IPS-18a (cell line): ENCODE measurements around the gene PLEKHJ1.

Experiments
- H3K27ac ChIP-seq: one replicate; pipeline ENCODE4 v1.5.1; 2013; ENCODE audit warnings: low read length
- H3K27me3 ChIP-seq: one replicate; pipeline ENCODE4 v1.6.1; 2013; ENCODE audit warnings: mild to moderate bottlenecking, low read length; ENCODE audit not compliant: control insufficient read depth, insufficient read depth
- H3K36me3 ChIP-seq: one replicate; pipeline ENCODE4 v1.6.1; 2013; ENCODE audit warnings: low read depth, low read length; ENCODE audit not compliant: control insufficient read depth
- H3K4me1 ChIP-seq: one replicate; pipeline ENCODE4 v1.6.1; 2013; ENCODE audit warnings: low read depth, low read length; ENCODE audit not compliant: control insufficient read depth
- H3K4me3 ChIP-seq: one replicate; pipeline ENCODE4 v1.5.1; 2013; ENCODE audit warnings: low read length
- H3K9ac ChIP-seq: one replicate; pipeline ENCODE4 v1.6.1; 2013; ENCODE audit warnings: mild to moderate bottlenecking, low read length, moderate library complexity
- H3K9me3 ChIP-seq: one replicate; pipeline ENCODE4 v1.6.1; 2013; ENCODE audit warnings: low read depth, low read length; ENCODE audit not compliant: control insufficient read depth

The PLEKHJ1 gene

DNA sequence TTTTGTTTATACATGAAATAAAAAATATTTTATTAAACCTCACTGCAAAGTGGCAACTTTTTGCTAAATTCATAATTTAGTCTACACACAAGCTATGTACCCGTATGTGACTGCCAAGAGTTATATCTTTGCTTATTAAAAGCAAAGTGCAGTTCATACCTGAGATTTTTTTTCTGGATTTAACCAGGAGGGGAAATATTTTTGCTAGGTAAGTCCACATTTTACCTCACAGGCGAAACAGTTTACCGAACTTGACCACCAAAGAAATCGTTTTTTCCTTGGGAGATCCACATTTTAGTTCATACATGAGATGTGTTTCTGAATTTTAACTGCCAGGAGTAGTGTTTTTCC lies 32.3 kb upstream of the PLEKHJ1 start:
- no peak overlapping the region for H3K27ac ChIP-seq
- peak overlapping the region; percentile 91 for H3K4me3 ChIP-seq
- peaks cover 12% of the 10 kb centered on the region for H3K36me3 ChIP-seq
- H3K4me1 ChIP-seq = peaks cover 3% of the 10 kb centered on the region
- peak overlapping the region; percentile 64 for H3K9ac ChIP-seq
- H3K9me3 ChIP-seq = no peaks in the 10 kb centered on the region
- no peaks in the 10 kb centered on the region for H3K27me3 ChIP-seq

DNA sequence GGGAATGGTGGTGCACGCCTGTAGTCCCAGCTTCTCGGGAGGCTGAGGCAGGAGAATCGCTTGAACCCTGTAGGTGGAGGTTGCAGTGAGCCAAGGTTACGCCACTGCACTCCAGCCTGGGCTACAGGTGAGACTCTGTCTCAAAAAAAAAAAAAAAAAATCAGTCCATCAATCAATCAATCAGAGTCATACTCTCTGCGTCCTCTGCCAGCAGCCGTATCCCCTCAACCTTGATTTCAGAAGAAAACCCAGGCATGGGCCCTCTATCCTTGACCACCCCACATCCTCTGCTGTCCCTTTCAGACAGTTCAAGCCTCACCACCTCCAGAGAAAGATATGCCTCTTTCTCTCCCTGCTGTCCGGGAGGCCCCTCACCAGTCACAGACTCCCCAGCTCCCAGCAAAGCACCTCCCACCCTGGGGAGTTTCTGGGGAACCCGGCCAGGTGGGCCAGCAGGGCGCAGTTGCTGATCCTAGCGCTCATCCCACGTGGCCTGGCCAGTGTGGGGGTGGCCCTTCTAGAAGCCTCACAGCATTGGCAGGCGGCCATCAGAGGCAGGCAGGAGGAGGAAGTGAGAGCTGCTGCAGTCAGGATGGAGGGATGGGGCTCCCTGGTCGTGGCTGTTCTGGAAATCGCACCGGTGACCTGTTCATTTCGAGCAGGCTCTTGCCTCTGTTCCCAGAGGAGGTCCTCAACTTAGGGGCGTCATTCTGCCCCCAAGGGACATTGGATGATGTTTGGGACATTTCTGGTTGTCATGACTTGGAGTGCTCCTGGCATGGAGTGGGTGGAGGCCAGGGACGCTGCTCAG lies 30.3 kb upstream of the PLEKHJ1 start:
- H3K4me1 ChIP-seq = no peaks in the 10 kb centered on the region
- no peaks in the 10 kb centered on the region for H3K27me3 ChIP-seq
- H3K9ac ChIP-seq = no peak overlapping the region
- H3K27ac ChIP-seq = no peak overlapping the region
- no peaks in the 10 kb centered on the region for H3K36me3 ChIP-seq
- H3K4me3 ChIP-seq = no peak overlapping the region
- no peaks in the 10 kb centered on the region for H3K9me3 ChIP-seq

DNA sequence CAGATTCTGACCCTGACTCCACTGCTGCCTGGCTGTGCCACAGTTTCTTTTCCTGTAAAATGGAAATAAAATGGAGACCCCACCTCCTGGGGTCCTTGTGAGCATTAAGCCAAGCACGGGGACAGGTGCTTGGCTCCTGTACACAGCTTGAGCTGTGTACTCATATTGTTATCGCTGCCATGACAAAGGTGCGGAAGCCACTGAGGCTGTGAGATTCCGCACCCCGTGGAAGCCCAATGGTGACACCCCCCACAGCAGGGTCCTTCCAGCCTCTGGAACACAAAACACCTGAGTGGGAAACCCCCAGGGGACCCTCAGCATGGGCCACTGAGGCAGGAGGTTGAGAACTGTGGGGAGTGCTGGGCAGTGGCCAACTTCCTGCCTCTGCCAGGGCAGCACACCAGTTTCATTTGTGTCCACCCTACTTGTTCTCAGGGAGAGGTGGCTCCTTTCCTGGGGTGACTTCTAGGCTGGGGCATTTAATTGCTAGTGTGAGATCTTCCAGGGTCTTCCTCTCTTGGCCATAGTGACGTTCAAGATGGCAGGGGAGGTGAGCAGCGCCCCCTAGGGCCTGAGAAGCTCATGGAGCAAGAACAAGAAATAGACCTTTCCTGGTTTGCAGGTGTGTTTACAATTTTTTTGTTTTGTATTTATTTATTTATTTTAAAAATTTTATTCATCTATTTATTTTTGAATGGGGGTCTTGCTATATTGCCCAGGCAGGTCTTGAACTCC lies 25.5 kb upstream of the PLEKHJ1 start:
- Histone ChIP-seq H3K36me3 (no peaks in the 10 kb centered on the region), H3K4me1 (no peaks in the 10 kb centered on the region), H3K27ac (no peak overlapping the region), H3K9me3 (no peaks in the 10 kb centered on the region), H3K4me3 (no peak overlapping the region), H3K27me3 (no peaks in the 10 kb centered on the region), H3K9ac (no peak overlapping the region)

DNA sequence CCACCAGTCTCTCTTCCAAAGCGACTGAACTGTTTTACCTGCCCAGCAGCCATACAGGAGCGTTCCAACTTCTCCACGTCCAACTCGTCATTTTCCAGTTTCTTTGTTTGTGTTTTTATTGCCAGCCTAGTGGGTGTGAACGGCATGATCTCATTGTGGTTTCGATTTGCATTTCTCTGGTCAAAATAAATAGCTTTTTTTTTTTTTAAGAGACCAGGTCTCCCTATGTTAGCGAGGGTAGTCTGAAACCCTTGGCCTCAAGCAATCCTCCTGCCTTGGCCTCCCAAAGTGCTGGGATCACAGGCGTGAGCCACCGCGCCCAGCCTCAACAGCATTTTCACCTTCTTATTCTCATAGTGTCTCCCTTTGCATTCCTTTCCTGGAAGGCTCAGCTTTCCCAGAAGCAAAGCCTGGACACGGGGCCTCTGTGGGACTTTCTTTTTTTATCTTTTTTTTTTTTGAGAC lies 24.2 kb upstream of the PLEKHJ1 start:
- H3K4me3 ChIP-seq = no peak overlapping the region
- no peaks in the 10 kb centered on the region for H3K27me3 ChIP-seq
- no peak overlapping the region for H3K27ac ChIP-seq
- H3K9me3 ChIP-seq = no peaks in the 10 kb centered on the region
- no peaks in the 10 kb centered on the region for H3K36me3 ChIP-seq
- H3K4me1 ChIP-seq = no peaks in the 10 kb centered on the region
- H3K9ac ChIP-seq = no peak overlapping the region

DNA sequence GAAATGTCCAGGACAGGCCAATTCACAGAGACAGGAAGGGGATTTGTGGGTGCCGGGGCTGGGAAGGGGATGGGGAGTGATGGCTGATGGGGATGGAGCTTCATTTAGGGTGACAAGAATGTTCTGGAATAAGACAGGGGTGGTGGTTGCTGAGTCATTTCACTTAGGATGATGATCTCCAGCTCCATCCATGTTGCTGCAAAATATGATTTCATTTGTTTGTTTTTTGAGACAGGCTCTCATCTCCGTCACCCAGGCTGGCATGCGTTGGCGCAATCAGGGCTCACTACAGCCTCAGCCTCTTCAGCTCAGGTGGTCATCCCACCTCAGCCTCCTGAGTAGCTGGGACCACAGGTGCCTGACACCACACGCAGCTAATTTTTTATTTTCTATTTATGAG lies 23.2 kb upstream of the PLEKHJ1 start:
- Histone ChIP-seq H3K4me1 (no peaks in the 10 kb centered on the region), H3K27me3 (peaks cover under 1% of the 10 kb centered on the region), H3K9ac (no peak overlapping the region), H3K36me3 (no peaks in the 10 kb centered on the region), H3K9me3 (no peaks in the 10 kb centered on the region), H3K27ac (no peak overlapping the region), H3K4me3 (no peak overlapping the region)

DNA sequence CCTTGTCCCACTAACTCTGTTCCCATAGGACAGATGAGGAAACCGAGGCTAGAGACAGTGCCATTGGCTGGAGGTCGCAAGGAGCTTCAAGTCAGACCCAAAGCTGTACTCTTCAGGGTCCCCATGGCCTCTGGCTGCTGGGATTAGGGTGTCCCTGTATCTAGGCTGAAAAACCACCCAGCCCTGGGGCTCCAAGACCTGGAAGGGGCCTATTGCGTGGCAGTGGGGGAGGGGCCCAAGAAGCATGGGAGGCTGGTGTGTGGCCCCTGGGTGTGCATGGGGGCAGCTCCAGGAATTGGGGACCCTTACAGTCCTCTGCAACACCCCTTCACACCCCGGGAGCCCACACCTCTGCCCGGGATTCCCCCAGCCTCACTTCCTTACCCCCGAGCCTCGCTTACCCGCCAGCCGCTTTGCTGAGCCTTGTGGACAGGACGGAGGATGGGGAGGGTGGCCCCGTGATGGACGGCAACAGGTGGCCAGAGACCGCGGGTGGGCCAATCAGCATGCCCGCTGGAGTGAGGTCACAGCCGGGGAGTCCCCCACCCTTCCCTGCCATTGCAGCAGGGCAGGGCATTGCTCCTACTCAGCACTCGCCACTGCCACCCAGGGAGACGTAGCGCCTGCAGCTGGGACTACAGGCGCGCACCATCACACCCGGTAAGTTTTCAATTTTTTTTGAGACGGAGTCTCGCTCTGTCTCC lies 20.0 kb upstream of the PLEKHJ1 start, which contains the start of gene JSRP1:
Gene JSRP1, minus strand, starts transcription at position 436 of the 704 bp plus-strand sequence. CDS start 1,103 bp downstream, outside the sequence.
- H3K36me3 ChIP-seq = no peaks in the 10 kb centered on the region
- no peak within 1 kb of the TSS for H3K9ac ChIP-seq
- no peak within 1 kb of the TSS for H3K4me3 ChIP-seq
- no peak within 1 kb of the TSS for H3K27ac ChIP-seq
- H3K9me3 ChIP-seq = no peaks in the 10 kb centered on the region
- no peaks in the 10 kb centered on the region for H3K4me1 ChIP-seq
- peaks cover 25% of the 10 kb centered on the region for H3K27me3 ChIP-seq

DNA sequence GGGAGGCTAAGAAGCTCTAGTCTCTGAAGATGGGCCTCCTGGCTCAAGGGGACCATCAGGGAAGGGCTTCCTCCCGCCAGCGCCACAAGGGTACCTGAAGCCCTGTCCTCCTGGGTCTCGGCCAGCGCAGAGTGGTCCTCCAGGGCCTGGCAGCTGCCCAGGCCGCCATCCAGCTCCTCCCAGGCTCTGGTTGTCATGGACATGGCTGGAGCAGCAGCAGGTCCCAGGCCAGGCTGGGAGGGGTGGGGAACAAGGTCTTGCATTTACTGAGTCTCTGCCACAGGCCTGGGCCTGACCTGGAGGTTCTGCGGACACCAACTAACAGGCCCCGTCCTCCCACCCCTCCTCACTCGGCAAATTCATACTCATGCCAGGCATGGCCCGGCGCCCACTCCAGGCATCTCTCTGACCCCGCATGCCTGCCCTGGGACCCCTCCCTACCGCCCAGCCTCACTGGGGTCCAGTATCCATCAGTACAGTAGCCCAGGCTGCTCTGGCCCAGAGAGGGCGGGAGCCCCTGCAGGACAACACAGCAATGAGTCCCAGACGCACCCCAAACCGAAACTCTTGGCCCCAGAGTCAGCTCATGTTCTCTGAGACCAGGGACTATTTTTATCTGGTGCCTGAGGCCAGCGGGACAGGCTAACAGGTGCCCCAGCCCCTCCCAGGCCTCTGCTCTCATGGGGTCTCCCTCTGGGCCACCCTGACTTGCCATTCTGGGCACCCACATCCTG lies 19.1 kb upstream of the PLEKHJ1 start:
- Histone ChIP-seq H3K36me3 (no peaks in the 10 kb centered on the region), H3K27ac (no peak overlapping the region), H3K9me3 (no peaks in the 10 kb centered on the region), H3K27me3 (peaks cover 25% of the 10 kb centered on the region), H3K9ac (no peak overlapping the region), H3K4me1 (no peaks in the 10 kb centered on the region), H3K4me3 (no peak overlapping the region)

DNA sequence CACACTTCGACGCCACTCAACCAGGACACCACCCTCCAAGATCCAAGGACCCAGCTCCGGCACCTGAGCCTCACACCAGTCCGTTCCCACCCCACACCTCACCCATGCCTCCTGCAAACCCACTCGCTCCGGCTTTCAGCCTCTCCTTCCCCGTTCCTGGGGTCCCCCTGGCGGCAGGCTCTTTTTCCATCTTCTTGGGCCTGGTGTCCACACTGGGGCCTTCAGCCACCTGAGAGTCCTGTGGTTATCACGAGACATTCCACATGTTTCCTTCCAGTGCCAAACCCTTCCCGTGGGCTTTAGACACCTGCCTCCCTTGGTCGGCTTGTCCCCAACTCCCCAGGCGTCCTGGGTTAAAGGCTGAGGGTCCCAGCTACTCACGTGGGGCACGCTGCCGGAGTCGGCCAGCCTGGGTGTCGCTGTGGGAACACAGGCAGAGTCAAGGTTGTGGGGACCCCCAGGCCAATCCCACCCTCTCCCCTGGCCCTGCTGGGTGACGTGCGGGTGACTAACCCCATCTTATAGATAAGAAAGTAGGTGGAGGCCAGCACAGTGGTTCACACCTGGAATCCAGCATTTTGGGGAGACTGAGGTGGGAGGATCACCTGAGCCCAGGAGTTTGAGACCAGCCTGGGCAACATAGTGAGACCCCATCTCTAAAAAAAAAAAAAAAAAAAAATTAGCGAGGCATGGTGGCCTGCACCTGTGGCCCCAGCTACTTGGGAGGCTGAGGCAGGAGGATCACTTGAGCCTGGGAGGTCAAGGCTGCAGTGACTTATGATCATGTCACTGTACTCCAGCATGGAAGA lies 18.1 kb upstream of the PLEKHJ1 start:
- Histone ChIP-seq H3K9me3 (no peaks in the 10 kb centered on the region), H3K27ac (no peak overlapping the region), H3K9ac (no peak overlapping the region), H3K4me1 (no peaks in the 10 kb centered on the region), H3K27me3 (peaks cover 25% of the 10 kb centered on the region), H3K36me3 (no peaks in the 10 kb centered on the region), H3K4me3 (peak overlapping the region; percentile 64)

DNA sequence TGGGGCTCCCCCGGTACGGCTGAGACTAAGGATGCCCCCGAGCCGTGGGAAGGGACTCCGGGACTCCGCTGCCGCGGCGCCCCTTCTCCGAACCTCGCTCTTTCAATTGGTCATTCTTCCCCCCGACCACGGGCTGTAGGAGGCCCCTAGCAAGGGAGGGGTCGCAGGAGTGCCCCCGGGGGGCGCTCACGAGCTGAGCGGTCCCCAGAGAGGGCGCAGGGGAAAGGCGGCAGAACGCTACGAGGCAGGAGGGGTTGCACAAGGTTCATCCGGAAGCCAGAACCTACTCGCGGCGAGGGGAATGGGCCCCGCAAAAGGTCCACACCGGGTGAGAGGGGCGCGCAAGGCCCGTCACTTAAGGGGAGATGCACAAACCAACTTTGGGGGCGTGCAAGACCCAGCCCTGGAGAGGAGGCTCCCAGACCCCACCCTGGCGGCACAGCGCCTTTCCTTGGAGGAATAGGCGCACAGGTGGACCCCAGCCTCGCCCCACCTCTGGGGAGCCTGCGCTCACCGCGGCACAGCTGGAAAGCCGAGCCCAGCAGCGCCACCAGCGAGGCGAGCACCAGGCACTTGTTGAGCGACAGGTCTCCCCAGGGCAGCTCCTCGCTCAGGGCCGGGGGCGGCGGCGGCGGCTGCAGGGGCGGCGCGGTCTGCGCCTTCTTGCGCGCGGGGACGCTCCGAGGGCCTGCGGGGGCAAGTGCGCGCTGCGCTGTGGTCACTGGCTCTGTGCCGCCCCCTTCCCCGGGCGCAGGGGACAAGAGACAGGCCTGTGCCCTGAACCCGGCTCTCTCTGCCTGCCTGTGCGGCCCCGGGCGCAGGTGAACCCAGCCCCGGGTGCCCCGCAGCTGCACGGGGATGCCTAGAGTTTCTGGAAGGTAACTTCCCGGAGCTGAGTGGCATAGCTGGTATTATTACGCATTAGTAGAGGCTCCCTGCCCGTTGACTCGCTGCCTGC lies 17.3 kb upstream of the PLEKHJ1 start:
- Histone ChIP-seq H3K9me3 (no peaks in the 10 kb centered on the region), H3K4me1 (no peaks in the 10 kb centered on the region), H3K9ac (no peak overlapping the region), H3K27ac (no peak overlapping the region), H3K36me3 (no peaks in the 10 kb centered on the region), H3K27me3 (peaks cover 25% of the 10 kb centered on the region), H3K4me3 (peak overlapping the region; percentile 64)

DNA sequence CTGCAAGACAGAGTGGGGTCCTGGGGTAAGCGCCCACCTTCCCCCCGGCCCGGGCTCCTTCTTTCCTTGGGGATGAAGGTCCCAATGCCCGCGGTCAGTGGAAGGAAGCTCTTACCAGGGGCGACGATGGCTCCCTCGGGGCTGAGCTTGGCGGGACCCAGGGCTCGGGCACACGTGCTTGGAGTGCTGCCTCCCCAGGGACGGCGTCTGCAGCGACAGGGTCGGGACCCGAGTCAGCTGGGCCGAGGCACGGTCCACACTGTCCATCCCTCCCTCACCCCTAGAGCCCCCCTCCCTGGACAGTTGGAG lies 16.6 kb upstream of the PLEKHJ1 start:
- H3K9me3 ChIP-seq = no peaks in the 10 kb centered on the region
- no peak overlapping the region for H3K9ac ChIP-seq
- peaks cover 25% of the 10 kb centered on the region for H3K27me3 ChIP-seq
- no peaks in the 10 kb centered on the region for H3K36me3 ChIP-seq
- H3K4me3 ChIP-seq = peak overlapping the region; percentile 64
- no peak overlapping the region for H3K27ac ChIP-seq
- no peaks in the 10 kb centered on the region for H3K4me1 ChIP-seq
